Tibial nerve (tissue), 4 donors: ENCODE measurements around the gene RAPGEF5. TPM values are rescaled to one million over a fixed set of nuclear protein-coding genes. Genes with fewer than 3 reads are reported as not detected.
A peak's percentile ranks its signal among the peaks of the same experiment; 100 is the strongest.

Source experiments
- DNase-seq, 2 donors: peaks; one replicate each; pipeline ENCODE4 v3.0.0-alpha.2; 2019; ENCODE audit warnings: low spot score in 2 of 2
- H3K27ac ChIP-seq, 4 donors: fragments of 200-600 bp; sonication (generic) in 3 of 4; one replicate each; pipeline ENCODE4 v1.5.1; 2017 to 2019; ENCODE audit warnings: mild to moderate bottlenecking in 1 of 4
- H3K27me3 ChIP-seq, 2 donors: fragments of 200-600 bp; sonication (generic) in 1 of 2; one replicate each; pipeline versions ENCODE4 v1.5.1 to v1.6.0; 2017 to 2019
- H3K36me3 ChIP-seq, 3 donors: fragments of 200-600 bp; sonication (generic); one replicate each; pipeline ENCODE4 v1.5.1; 2018 to 2019
- H3K4me1 ChIP-seq, 4 donors: fragments of 200-600 bp; sonication (generic) in 3 of 4; one replicate each; pipeline ENCODE4 v1.5.1; 2017 to 2019
- H3K4me3 ChIP-seq, 4 donors: fragments of 200-600 bp; sonication (generic) in 3 of 4; one replicate each; pipeline ENCODE4 v1.5.1; 2017 to 2019; ENCODE audit warnings: mild to moderate bottlenecking in 1 of 4, moderate library complexity in 1 of 4
- H3K9me3 ChIP-seq, 4 donors: fragments of 200-600 bp; sonication (generic) in 3 of 4; one replicate each; pipeline ENCODE4 v1.5.1; 2017 to 2019
- CTCF ChIP-seq, 5 experiments: fragments of 200-600 bp in 3 of 5; fragments of 450-650 bp in 2 of 5; sonication (generic) in 3 of 5; IDR thresholded peaks; one replicate each; pipeline ENCODE4 v1.5.1; 2016 to 2019; ENCODE audit warnings: antibody characterized with exemption in 5 of 5, mild to moderate bottlenecking in 3 of 5, moderate library complexity in 2 of 5
- EP300 ChIP-seq, 2 donors: sonication (generic); formaldehyde crosslinking; IDR thresholded peaks; one replicate each; pipeline ENCODE4 v1.6.1; 2017; ENCODE audit warnings: antibody characterized with exemption in 2 of 2, mild to moderate bottlenecking in 1 of 2
- POLR2A ChIP-seq, 2 donors: fragments of 450-650 bp; IDR thresholded peaks; one replicate each; pipeline ENCODE4 v1.6.1; 2017; ENCODE audit warnings: antibody characterized with exemption in 2 of 2, mild to moderate bottlenecking in 2 of 2, moderate library complexity in 2 of 2
- WGBS, 2 donors: methylation state at CpG; one replicate each; pipeline ENCODE4 v1.1.5; 2018; 5-methylcytosine and 5-hydroxymethylcytosine counted together
- total RNA-seq, 4 donors: library from RNA; depleted of rRNA; stranded (reverse); fragments of >200 nt; gene quantifications; one replicate each; pipeline ENCODE4 v1.1.0, GENCODE V29; 2016

The RAPGEF5 gene
- 100 to 1,000 TPM in 1 of 4 donors, 10 to 100 TPM in 3; 63.3 to 121 (median 76.9) TPM for total RNA-seq

GRCh38 chr7:22356701-22357310 is at the start of gene RAPGEF5:
Gene RAPGEF5 (minus strand): TSS chr7:22357154. CDS start chr7:22357060, 94 bp downstream.
- Histone ChIP-seq H3K27me3 (peaks cover 0 to 5% of the 10 kb centered on the region in 2 donors), H3K9me3 (peaks cover 0 to 16% (median 0%) of the 10 kb centered on the region in 4 donors), H3K4me1 (peaks cover 0 to 16% (median 2%) of the 10 kb centered on the region in 4 donors), H3K4me3 (peak within 1 kb of the TSS in 2 of 4 donors; percentile 27 to 54), H3K36me3 (no peaks in the 10 kb centered on the region), H3K27ac (peak within 1 kb of the TSS in 1 of 4 donors; percentile 47)
- DNase-seq, result no peak
- 0 to 7% methylated on average over 3 to 41 of the region's 95 CpGs for WGBS, 2 donors
- TF ChIP-seq CTCF (IDR thresholded peaks at IDR 0.05), result no peak
- no peak for TF ChIP-seq POLR2A (IDR thresholded peaks at IDR 0.05)
- no peak for TF ChIP-seq EP300 (IDR thresholded peaks at IDR 0.05)

GRCh38 chr7:22406715-22407114 is 49.8 kb upstream of the RAPGEF5 start:
- Histone ChIP-seq H3K27ac (no peak overlapping the region), H3K9me3 (no peaks in the 10 kb centered on the region), H3K4me3 (no peak overlapping the region), H3K4me1 (no peaks in the 10 kb centered on the region), H3K27me3 (no peaks in the 10 kb centered on the region), H3K36me3 (no peaks in the 10 kb centered on the region)
- TF ChIP-seq POLR2A (IDR thresholded peaks at IDR 0.05) (no peak), EP300 (IDR thresholded peaks at IDR 0.05) (no peak), CTCF (IDR thresholded peaks at IDR 0.05) (no peak)
- WGBS, 2 donors, result 96 to 99% methylated on average over 4 of the region's 4 CpGs
- no peak for DNase-seq

- no peaks in the 10 kb centered on the region for H3K36me3 ChIP-seq
- no peaks in the 10 kb centered on the region for H3K4me1 ChIP-seq
- WGBS, 2 donors, result 69 to 79% methylated on average over 3 of the region's 3 CpGs
- no peak for DNase-seq
- no peaks in the 10 kb centered on the region for H3K9me3 ChIP-seq
- no peak for TF ChIP-seq EP300 (IDR thresholded peaks at IDR 0.05)
- TF ChIP-seq CTCF (IDR thresholded peaks at IDR 0.05), result no peak
- TF ChIP-seq POLR2A (IDR thresholded peaks at IDR 0.05), result no peak
- no peak overlapping the region for H3K4me3 ChIP-seq
- H3K27me3 ChIP-seq, result no peaks in the 10 kb centered on the region
- no peak overlapping the region for H3K27ac ChIP-seq
These were observed 47.6 kb upstream of the RAPGEF5 start for GRCh38 chr7:22404421-22405023.

- Histone ChIP-seq H3K4me1 (no peaks in the 10 kb centered on the region), H3K4me3 (no peak overlapping the region), H3K27me3 (no peaks in the 10 kb centered on the region), H3K9me3 (no peaks in the 10 kb centered on the region), H3K36me3 (no peaks in the 10 kb centered on the region), H3K27ac (no peak overlapping the region)
- TF ChIP-seq CTCF (IDR thresholded peaks at IDR 0.05) (no peak), POLR2A (IDR thresholded peaks at IDR 0.05) (no peak), EP300 (IDR thresholded peaks at IDR 0.05) (no peak)
- DNase-seq, result no peak
- WGBS, 2 donors, result 93 to 94% methylated on average over 2 of the region's 2 CpGs
These were observed 46.4 kb upstream of the RAPGEF5 start for GRCh38 chr7:22403344-22403743.

GRCh38 chr7:22402250-22402649 is 45.3 kb upstream of the RAPGEF5 start:
- no peak overlapping the region for H3K27ac ChIP-seq
- 80 to 82% methylated on average over 2 of the region's 2 CpGs for WGBS, 2 donors
- DNase-seq, result no peak
- no peaks in the 10 kb centered on the region for H3K36me3 ChIP-seq
- TF ChIP-seq CTCF (IDR thresholded peaks at IDR 0.05) (no peak), POLR2A (IDR thresholded peaks at IDR 0.05) (no peak), EP300 (IDR thresholded peaks at IDR 0.05) (no peak)
- no peak overlapping the region for H3K4me3 ChIP-seq
- H3K9me3 ChIP-seq, result no peaks in the 10 kb centered on the region
- H3K27me3 ChIP-seq, result no peaks in the 10 kb centered on the region
- H3K4me1 ChIP-seq, result no peaks in the 10 kb centered on the region
